Measurements from ENCODE around the gene TNNC1. TPM values are rescaled to one million over a fixed set of nuclear protein-coding genes. Genes with fewer than 3 reads are reported as not detected.

The TNNC1 gene
- total and polyA plus RNA-seq, 2 of the 13 experiments (the other 11 are each of a cell fraction or from before 2014, with no cell fraction given), result 11.8 to 36.4 TPM

DNA sequence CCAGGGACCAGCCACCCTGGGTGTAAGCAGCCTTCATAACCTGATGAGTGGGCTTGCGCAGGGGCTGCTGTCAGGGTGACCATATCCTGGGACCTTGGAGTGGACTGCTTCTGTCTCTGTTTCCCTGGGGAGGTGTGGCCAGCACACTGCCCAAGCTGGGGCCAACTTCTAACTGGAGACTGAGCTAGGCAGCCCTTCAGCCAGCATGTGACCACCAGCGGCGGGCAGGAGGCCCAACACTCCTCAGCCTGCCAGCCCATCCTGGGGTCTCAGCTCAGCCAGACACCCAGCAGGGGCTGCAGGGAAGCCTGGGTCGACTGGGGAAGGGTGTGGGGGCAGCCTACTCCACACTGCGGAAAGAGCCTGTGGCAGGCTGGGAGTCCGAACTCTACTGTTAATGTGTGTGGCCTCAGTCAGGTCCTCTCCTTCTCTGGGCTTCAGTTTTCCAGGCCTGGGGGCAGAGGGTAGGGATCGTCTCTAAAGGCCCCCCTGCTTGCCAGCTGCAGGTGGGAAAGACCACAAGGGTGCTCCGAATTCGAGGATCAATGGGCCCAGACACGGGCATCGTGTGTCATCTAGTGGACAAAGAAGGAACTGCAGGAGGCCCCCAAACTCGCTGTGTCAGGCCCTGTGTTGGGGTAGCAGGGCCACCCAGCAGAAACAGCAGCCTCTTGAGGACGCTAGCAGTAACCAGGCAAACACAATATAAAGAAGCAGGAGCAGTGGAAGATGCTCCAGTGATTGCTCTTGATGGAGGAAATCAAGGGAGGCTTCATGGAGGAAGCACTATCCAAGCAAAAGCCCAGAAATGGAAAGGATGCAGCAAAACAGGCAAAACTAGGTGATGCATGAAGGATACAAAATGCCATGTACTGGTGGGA lies 7.0 kb downstream of the TNNC1 start (continued):
- TF ChIP-seq ZNF331 (CRISPR knock-in tag; IDR thresholded peaks at IDR 0.05) (no peak), FOXO1 (CRISPR knock-in tag; IDR thresholded peaks at IDR 0.05) (0 out of 2 replicates have a peak, but pooled peaks have one; percentile 12), POLR2A (IDR thresholded peaks at IDR 0.05; ENCODE audit: insufficient read depth in 1 of 2, low read depth in 2 of 2, low read length in 2 of 2) (no peak), ZNF383 (CRISPR knock-in tag; IDR thresholded peaks at IDR 0.05; ENCODE audit: borderline replicate concordance) (no peak), HDAC2 (CRISPR knock-in tag; IDR thresholded peaks at IDR 0.05) (peak; percentile 24; the same call in 1 of the 2 replicates), ZSCAN25 (CRISPR knock-in tag; IDR thresholded peaks at IDR 0.05) (no peak), ZNF558 (CRISPR knock-in tag; IDR thresholded peaks at IDR 0.05; ENCODE audit: borderline replicate concordance) (no peak)
- TF ChIP-seq, protein P1, sequence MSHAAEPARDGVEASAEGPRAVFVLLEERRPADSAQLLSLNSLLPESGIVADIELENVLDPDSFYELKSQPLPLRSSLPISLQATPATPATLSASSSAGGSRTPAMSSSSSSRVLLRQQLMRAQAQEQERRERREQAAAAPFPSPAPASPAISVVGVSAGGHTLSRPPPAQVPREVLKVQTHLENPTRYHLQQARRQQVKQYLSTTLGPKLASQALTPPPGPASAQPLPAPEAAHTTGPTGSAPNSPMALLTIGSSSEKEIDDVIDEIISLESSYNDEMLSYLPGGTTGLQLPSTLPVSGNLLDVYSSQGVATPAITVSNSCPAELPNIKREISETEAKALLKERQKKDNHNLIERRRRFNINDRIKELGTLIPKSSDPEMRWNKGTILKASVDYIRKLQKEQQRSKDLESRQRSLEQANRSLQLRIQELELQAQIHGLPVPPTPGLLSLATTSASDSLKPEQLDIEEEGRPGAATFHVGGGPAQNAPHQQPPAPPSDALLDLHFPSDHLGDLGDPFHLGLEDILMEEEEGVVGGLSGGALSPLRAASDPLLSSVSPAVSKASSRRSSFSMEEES (CRISPR knock-in tag; IDR thresholded peaks at IDR 0.05), result peak; percentile 58; the same call in 1 of the 2 replicates
- TF ChIP-seq, protein P2, sequence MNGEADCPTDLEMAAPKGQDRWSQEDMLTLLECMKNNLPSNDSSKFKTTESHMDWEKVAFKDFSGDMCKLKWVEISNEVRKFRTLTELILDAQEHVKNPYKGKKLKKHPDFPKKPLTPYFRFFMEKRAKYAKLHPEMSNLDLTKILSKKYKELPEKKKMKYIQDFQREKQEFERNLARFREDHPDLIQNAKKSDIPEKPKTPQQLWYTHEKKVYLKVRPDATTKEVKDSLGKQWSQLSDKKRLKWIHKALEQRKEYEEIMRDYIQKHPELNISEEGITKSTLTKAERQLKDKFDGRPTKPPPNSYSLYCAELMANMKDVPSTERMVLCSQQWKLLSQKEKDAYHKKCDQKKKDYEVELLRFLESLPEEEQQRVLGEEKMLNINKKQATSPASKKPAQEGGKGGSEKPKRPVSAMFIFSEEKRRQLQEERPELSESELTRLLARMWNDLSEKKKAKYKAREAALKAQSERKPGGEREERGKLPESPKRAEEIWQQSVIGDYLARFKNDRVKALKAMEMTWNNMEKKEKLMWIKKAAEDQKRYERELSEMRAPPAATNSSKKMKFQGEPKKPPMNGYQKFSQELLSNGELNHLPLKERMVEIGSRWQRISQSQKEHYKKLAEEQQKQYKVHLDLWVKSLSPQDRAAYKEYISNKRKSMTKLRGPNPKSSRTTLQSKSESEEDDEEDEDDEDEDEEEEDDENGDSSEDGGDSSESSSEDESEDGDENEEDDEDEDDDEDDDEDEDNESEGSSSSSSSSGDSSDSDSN (CRISPR knock-in tag; IDR thresholded peaks at IDR 0.05), result no peak; the same call in 1 of the 2 replicates
- TF ChIP-seq, protein P3, sequence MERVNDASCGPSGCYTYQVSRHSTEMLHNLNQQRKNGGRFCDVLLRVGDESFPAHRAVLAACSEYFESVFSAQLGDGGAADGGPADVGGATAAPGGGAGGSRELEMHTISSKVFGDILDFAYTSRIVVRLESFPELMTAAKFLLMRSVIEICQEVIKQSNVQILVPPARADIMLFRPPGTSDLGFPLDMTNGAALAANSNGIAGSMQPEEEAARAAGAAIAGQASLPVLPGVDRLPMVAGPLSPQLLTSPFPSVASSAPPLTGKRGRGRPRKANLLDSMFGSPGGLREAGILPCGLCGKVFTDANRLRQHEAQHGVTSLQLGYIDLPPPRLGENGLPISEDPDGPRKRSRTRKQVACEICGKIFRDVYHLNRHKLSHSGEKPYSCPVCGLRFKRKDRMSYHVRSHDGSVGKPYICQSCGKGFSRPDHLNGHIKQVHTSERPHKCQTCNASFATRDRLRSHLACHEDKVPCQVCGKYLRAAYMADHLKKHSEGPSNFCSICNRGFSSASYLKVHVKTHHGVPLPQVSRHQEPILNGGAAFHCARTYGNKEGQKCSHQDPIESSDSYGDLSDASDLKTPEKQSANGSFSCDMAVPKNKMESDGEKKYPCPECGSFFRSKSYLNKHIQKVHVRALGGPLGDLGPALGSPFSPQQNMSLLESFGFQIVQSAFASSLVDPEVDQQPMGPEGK (CRISPR knock-in tag; IDR thresholded peaks at IDR 0.05), result peak; percentile 53; the same call in 1 of the 2 replicates
- TF ChIP-seq, protein P4, sequence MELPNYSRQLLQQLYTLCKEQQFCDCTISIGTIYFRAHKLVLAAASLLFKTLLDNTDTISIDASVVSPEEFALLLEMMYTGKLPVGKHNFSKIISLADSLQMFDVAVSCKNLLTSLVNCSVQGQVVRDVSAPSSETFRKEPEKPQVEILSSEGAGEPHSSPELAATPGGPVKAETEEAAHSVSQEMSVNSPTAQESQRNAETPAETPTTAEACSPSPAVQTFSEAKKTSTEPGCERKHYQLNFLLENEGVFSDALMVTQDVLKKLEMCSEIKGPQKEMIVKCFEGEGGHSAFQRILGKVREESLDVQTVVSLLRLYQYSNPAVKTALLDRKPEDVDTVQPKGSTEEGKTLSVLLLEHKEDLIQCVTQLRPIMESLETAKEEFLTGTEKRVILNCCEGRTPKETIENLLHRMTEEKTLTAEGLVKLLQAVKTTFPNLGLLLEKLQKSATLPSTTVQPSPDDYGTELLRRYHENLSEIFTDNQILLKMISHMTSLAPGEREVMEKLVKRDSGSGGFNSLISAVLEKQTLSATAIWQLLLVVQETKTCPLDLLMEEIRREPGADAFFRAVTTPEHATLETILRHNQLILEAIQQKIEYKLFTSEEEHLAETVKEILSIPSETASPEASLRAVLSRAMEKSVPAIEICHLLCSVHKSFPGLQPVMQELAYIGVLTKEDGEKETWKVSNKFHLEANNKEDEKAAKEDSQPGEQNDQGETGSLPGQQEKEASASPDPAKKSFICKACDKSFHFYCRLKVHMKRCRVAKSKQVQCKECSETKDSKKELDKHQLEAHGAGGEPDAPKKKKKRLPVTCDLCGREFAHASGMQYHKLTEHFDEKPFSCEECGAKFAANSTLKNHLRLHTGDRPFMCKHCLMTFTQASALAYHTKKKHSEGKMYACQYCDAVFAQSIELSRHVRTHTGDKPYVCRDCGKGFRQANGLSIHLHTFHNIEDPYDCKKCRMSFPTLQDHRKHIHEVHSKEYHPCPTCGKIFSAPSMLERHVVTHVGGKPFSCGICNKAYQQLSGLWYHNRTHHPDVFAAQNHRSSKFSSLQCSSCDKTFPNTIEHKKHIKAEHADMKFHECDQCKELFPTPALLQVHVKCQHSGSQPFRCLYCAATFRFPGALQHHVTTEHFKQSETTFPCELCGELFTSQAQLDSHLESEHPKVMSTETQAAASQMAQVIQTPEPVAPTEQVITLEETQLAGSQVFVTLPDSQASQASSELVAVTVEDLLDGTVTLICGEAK (IDR thresholded peaks at IDR 0.05), result no peak
- TF ChIP-seq, protein P4 (CRISPR knock-in tag; IDR thresholded peaks at IDR 0.05), result no peak

Measured in HepG2 (cell line).